ENCODE data around the gene SSUH2. TPM values are rescaled to one million over a fixed set of nuclear protein-coding genes. Genes with fewer than 3 reads are reported as not detected.
A peak's percentile ranks its signal among the peaks of the same experiment; 100 is the strongest.
"Not testable (repeated sequence)": the region's sequence is repeated elsewhere in the genome, so short reads cannot be mapped to it uniquely, and the experiment has no call there.

Gene SSUH2
- total RNA-seq, 1 donor from 2014 or later, result not detected

DNA sequence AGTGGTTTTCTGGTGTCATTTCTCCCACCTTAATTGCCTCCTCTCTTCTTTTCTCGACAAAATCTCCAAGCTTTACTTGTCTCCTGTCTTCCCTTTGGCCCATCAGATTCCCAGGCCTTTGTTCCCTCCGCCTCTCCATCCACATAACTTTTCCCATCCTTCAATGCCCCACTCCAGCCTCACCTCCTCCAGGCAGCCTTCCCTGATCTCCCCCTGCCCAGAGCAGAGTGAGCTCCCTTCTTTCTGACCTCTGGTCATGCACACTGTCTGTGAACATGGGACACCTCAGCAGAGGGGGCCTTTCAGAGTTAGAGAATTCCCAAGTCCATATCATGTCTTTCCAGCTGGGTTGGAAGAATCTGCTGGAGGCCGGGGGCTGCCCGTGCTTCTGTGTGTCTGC, 14.6 kb upstream of the SSUH2 start:
- intact Hi-C loops (cut with DNase I), result loop anchor here (2.0 kb wide), 1 partner anchor 216 kb away; no protein-coding TSS in a partner anchor
- DNase-seq (ENCODE audit: low spot score in 2 of 2), result no peak
- Histone ChIP-seq H3K27me3 (no peaks in the 10 kb centered on the region), H3K36me3 (no peaks in the 10 kb centered on the region), H3K9me3 (no peaks in the 10 kb centered on the region), H3K27ac (peak overlapping the region; percentile 76 to 87), H3K4me3 (no peak overlapping the region), H3K4me1 (peaks cover 23 to 48% of the 10 kb centered on the region in 2 donors)
- TF ChIP-seq, protein P1, sequence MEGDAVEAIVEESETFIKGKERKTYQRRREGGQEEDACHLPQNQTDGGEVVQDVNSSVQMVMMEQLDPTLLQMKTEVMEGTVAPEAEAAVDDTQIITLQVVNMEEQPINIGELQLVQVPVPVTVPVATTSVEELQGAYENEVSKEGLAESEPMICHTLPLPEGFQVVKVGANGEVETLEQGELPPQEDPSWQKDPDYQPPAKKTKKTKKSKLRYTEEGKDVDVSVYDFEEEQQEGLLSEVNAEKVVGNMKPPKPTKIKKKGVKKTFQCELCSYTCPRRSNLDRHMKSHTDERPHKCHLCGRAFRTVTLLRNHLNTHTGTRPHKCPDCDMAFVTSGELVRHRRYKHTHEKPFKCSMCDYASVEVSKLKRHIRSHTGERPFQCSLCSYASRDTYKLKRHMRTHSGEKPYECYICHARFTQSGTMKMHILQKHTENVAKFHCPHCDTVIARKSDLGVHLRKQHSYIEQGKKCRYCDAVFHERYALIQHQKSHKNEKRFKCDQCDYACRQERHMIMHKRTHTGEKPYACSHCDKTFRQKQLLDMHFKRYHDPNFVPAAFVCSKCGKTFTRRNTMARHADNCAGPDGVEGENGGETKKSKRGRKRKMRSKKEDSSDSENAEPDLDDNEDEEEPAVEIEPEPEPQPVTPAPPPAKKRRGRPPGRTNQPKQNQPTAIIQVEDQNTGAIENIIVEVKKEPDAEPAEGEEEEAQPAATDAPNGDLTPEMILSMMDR (IDR thresholded peaks at IDR 0.05), result no peak

DNA sequence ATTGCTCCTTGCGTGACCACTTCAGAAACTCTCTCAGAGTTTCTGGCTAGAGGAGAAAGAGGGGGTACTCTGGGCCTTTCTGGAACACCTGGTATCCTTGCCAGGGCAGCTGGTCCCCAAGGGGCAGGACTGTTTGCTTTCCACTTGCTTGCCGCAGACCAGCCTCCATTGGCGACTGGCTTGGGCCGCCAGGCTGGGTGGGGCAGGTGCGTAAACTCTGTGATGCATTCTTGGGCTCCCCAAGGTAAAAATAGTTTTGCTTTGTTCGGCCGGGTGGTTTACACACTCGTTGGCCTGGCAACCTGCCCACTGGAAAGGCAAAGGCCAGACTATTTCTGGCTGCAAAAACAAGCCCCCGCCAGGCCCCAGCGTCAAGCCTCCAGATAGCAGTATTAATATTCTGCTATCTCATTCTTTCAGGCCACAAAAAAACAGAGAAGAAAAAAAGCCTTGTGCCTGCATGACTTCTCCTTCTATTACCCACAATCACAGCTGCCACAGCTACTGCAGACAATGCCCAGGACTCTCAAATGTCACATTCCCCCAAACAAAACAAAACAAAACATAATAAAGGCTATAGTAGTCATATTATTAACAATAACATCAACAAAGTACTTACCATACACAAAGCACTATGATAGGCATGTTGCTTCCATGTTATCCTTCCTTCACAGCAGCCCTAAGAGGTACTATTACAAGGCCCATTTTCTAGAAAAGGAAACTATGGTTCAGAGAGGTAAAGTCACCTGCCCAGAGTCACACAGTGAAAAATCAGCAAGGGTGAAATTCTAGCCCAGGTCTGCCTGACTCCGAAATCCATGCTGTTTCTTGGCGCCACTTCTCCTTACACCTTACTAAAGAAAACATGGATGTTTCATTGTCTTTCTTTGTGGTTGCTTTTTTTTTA, 14.0 kb upstream of the SSUH2 start:
- intact Hi-C loops (cut with DNase I), result loop anchor here (2.0 kb wide), 1 partner anchor 216 kb away; no protein-coding TSS in a partner anchor
- Histone ChIP-seq H3K9me3 (no peaks in the 10 kb centered on the region), H3K27me3 (no peaks in the 10 kb centered on the region), H3K27ac (peak overlapping the region; percentile 76 to 87), H3K4me3 (no peak overlapping the region), H3K36me3 (no peaks in the 10 kb centered on the region), H3K4me1 (peaks cover 23 to 48% of the 10 kb centered on the region in 2 donors)
- TF ChIP-seq, protein P1 (IDR thresholded peaks at IDR 0.05), result no peak
- peak; percentile 69 to 96 for DNase-seq (ENCODE audit: low spot score in 2 of 2)

DNA sequence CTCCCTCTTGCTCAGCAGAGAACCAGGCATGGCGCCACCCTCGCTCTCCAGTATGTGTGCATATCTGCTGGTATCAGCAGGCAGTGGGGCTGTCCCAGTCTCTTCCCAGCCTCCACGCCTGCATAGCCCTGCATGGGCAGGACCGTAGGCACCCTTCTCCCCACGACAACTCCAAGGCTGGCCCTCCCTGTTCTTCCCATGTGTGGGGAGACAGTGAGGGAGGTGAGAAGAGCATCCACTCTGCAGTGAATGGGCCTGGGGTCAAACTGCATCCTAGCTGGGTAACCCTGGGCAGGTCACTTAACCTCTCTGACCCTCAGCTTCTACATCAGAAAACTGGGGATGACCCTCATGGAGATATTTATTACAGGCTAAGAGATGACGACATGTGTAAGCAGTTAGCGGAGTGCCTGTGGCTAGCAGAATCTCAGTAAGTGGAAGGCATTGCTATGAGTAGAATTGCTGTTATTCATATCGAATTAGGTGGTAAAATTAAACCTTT, 13.3 kb upstream of the SSUH2 start:
- Histone ChIP-seq H3K9me3 (no peaks in the 10 kb centered on the region), H3K27ac (peak overlapping the region; percentile 76 to 87), H3K4me1 (peaks cover 23 to 48% of the 10 kb centered on the region in 2 donors), H3K4me3 (no peak overlapping the region), H3K27me3 (no peaks in the 10 kb centered on the region), H3K36me3 (no peaks in the 10 kb centered on the region)
- DNase-seq (ENCODE audit: low spot score in 2 of 2), result no peak
- TF ChIP-seq, protein P1 (IDR thresholded peaks at IDR 0.05), result no peak
- intact Hi-C loops (cut with DNase I), result loop anchor here (2.0 kb wide), 2 partner anchors 29 to 215 kb away; no protein-coding TSS in a partner anchor

DNA sequence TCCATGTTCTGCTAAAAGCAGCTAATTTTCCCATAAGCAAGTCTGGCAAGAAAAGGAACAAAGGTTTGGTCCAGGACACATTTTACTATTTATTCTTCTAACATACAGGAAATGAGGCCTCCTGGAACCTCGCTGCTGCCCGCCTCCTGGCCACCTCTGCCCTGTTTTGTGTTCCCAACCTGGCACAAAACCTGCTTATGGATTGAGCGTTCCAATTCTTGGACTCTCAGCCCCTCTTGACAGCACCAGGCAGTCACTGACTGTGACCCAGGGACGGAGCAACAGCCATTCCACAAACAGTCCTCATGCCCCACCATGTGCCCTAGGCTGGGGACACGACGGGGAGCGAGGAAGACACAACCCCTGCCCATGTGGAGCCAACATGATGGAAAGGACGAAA, 11.6 kb upstream of the SSUH2 start:
- H3K27me3 ChIP-seq, result no peaks in the 10 kb centered on the region
- TF ChIP-seq, protein P1 (IDR thresholded peaks at IDR 0.05), result no peak
- H3K27ac ChIP-seq, result peak overlapping the region; percentile 76 to 87
- no peak overlapping the region for H3K4me3 ChIP-seq
- H3K4me1 ChIP-seq, result peaks cover 23 to 44% of the 10 kb centered on the region in 2 donors
- intact Hi-C loops (cut with DNase I), result loop anchor here (2.0 kb wide), 1 partner anchor 27 kb away; no protein-coding TSS in a partner anchor
- no peaks in the 10 kb centered on the region for H3K36me3 ChIP-seq
- no peaks in the 10 kb centered on the region for H3K9me3 ChIP-seq
- DNase-seq (ENCODE audit: low spot score in 2 of 2), result no peak

DNA sequence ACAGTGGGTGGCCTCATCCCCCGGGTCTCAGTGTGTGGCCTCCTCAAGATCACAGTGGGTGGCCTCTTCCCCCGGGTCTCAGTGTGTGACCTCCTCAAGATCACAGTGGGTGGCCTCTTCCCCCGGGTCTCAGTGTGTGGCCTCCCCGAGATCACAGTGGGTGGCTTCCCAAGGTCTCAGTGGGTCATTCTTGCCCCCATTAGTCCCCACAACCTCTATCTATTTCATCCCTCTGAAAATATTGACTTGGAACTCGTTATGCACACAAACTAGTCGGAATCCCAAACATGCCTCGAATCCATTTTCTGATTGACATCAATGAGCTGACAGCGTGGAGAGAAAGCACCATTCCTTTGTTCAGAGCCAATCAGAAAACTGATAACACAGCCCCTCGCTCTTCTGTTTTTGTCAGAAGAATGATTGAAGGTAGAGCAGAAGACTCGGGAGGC, 10.8 kb upstream of the SSUH2 start:
- DNase-seq (ENCODE audit: low spot score in 2 of 2), result no peak
- Histone ChIP-seq H3K4me1 (peaks cover 18 to 43% of the 10 kb centered on the region in 2 donors), H3K9me3 (no peaks in the 10 kb centered on the region), H3K27ac (peak overlapping the region; percentile 76 to 87), H3K36me3 (no peaks in the 10 kb centered on the region), H3K27me3 (no peaks in the 10 kb centered on the region), H3K4me3 (no peak overlapping the region)
- intact Hi-C loops (cut with DNase I), result no loop called here
- TF ChIP-seq, protein P1 (IDR thresholded peaks at IDR 0.05), result no peak

DNA sequence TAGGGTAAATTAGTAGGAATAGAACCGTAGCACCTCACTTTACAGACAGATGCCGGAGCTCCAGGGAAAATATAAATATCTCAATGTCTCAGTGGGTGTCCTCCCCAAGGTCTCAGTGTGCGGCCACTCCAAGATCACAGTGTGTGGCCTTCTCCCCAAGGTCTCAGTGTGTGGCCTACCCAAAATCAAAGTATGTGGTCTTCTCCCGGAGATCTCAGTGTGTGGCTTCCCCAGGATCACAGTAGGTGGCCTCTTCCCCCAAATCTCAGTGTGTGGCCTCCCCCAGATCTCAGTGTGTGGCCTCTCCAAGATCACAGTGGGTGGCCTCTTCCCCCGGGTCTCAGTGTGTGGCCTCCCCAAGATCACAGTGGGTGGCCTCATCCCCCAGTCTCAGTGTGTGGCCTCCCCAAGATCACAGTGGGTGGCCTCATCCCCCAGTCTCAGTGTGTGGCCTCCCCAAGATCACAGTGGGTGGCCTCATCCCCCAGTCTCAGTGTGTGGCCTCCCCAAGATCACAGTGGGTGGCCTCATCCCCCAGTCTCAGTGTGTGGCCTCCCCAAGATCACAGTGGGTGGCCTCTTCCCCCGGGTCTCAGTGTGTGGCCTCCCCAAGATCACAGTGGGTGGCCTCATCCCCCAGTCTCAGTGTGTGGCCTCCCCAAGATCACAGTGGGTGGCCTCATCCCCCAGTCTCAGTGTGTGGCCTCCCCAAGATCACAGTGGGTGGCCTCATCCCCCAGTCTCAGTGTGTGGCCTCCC, 10.2 kb upstream of the SSUH2 start:
- H3K4me1 ChIP-seq, result peaks cover 14 to 38% of the 10 kb centered on the region in 2 donors
- intact Hi-C loops (cut with DNase I), result not testable (repeated sequence)

More for the DNA sequence above, 10.2 kb upstream of the SSUH2 start:
- H3K27me3 ChIP-seq; H3K4me3 ChIP-seq; H3K9me3 ChIP-seq; H3K36me3 ChIP-seq; DNase-seq (ENCODE audit: low spot score in 2 of 2): not testable (repeated sequence)
- peak overlapping the region in 1 of 2 donors; percentile 87 for H3K27ac ChIP-seq

All from ascending aorta (tissue), 2 donors.